ENCODE results near the gene SUMO3.
A peak's percentile ranks its signal among the peaks of the same experiment; 100 is the strongest.
"Not testable (repeated sequence)": the region's sequence is repeated elsewhere in the genome, so short reads cannot be mapped to it uniquely, and the experiment has no call there.

SUMO3 gene

GRCh38 chr21:44846485-44847260 is 28.8 kb upstream of the SUMO3 start:
- DNase-seq, result peak; percentile 53

GRCh38 chr21:44846224-44846484 is 28.3 kb upstream of the SUMO3 start:
- no peak for DNase-seq

- DNase-seq, result peak; percentile 62
Observed at GRCh38 chr21:44845418-44846223, 27.8 kb upstream of the SUMO3 start.

- DNase-seq, result peak; percentile 3
Observed at GRCh38 chr21:44844256-44844655, 26.4 kb upstream of the SUMO3 start.

GRCh38 chr21:44842721-44843445 is 25.0 kb upstream of the SUMO3 start:
- peak; percentile 9 for DNase-seq

GRCh38 chr21:44842087-44842486 is 24.2 kb upstream of the SUMO3 start:
- peak; percentile 7 for DNase-seq

GRCh38 chr21:44840771-44841170 is 22.9 kb upstream of the SUMO3 start:
- DNase-seq, result peak; percentile 11

- no peak for DNase-seq
Observed at GRCh38 chr21:44838951-44839350, 21.1 kb upstream of the SUMO3 start.

- DNase-seq, result no peak
Observed at GRCh38 chr21:44838039-44838895, 20.4 kb upstream of the SUMO3 start.

- no peak for DNase-seq
Observed at GRCh38 chr21:44837537-44837936, 19.7 kb upstream of the SUMO3 start.

GRCh38 chr21:44836666-44837471 is 19.0 kb upstream of the SUMO3 start:
- DNase-seq, result no peak

- DNase-seq, result no peak
Observed at GRCh38 chr21:44836349-44836665, 18.4 kb upstream of the SUMO3 start.

GRCh38 chr21:44835647-44835973 is 17.7 kb upstream of the SUMO3 start:
- no peak for DNase-seq

GRCh38 chr21:44834951-44835646 is 17.2 kb upstream of the SUMO3 start:
- DNase-seq, result peak; percentile 8

GRCh38 chr21:44834231-44834950 is 16.5 kb upstream of the SUMO3 start:
- DNase-seq, result peak; percentile 8

- DNase-seq, result no peak
Observed at GRCh38 chr21:44833663-44834062, 15.8 kb upstream of the SUMO3 start.

- DNase-seq, result not testable (repeated sequence)
Observed at GRCh38 chr21:44832516-44833255, 14.8 kb upstream of the SUMO3 start.

- DNase-seq, result no peak
Observed at GRCh38 chr21:44831227-44831860, 13.5 kb upstream of the SUMO3 start.

- no peak for DNase-seq
Observed at GRCh38 chr21:44829507-44830092, 11.7 kb upstream of the SUMO3 start.

Measured in activated T-cell treated with anti-CD3 and anti-CD28 coated beads, Interleukin-2, amount 50 U/mL, for 1 hour (primary cell).